HuH-7.5 (cell line): ENCODE results near the gene SLX4.

Experiments
- DNase-seq: peaks from one replicate; pipeline ENCODE4 v3.0.0; 2011; ENCODE audit warnings: low spot score

SLX4 gene

DNA sequence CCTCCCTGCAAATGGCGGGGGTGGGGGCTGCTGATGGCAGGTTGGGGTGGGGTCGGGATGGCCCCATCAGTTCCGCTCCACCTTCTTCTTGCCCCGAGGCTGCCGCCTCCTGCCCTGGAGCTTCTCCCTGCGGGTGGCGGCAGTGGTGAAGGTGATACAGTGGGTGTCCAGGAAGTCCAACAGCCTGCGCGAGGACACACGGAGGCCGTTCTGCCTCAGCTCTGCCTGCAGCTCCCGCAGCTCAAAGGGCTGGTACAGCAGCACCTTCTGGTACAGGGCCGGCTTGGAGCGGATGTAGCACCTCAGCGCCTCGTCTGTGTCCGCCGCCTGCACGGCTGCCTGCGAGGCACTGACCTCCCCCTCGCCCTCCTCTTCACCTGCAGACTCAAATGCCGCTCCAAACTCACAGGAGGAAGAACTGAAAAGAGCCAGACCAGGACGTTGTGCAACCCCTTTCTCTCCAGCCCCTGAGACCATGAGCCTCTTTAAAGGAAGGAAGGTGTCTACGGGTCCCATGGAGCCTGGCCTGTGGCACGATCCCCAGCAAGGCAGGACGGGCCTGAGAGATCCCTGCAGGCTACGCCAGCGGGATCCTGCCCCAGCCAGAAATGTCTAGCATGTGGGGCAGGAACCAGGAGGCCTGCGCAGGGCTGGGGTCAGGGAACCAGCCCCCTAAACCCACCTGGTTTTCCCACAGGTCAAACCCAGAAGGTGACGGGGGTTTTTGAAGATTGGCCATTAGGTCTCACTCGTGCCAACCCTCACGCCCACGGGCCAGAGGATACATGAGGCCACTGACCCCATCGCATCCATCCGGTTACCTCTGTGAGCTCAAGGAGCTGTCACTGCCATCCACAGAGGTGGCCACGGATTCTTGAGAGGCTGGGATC, 28.9 kb downstream of the SLX4 start:
- no peak for DNase-seq

DNA sequence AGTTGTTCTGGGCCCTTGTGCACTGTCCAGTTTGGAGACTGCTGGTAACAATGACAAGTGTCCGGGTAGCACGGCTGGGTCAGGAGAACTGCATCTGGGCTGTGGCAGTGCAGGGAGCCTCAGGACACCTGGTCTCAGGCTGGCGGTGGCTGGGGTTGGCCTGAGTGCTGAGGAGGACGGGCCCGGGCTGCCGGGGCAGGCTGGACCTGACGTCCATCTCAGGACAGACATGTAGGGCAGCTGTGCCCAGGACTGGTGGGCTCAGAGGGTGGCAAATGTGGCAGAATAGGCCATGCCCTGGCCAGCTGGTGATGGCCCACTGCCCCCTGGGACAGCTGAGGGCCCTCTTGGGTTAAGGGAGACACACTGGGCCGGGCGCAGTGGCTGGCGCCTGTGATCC, 30.0 kb downstream of the SLX4 start:
- no peak for DNase-seq

DNA sequence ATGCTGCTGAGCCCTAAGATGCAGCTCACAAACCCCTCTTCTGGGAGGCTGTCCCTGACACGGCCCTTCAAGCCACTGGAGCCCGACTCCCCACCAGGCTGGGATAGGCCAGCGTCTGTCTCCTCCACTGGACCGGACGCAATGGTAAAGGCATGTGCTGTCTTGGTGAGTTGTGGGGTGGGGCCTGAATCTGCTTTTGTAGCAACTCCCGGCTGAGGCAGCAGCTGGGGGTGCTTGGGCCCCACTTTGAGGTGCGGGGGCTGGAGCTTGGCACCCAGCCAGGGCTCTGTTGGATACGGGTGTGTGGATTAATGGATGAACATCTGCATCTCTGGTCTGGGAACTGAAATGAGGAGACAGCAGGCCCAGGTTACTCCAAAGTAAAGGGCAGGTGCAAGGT, 30.7 kb downstream of the SLX4 start:
- no peak for DNase-seq

DNA sequence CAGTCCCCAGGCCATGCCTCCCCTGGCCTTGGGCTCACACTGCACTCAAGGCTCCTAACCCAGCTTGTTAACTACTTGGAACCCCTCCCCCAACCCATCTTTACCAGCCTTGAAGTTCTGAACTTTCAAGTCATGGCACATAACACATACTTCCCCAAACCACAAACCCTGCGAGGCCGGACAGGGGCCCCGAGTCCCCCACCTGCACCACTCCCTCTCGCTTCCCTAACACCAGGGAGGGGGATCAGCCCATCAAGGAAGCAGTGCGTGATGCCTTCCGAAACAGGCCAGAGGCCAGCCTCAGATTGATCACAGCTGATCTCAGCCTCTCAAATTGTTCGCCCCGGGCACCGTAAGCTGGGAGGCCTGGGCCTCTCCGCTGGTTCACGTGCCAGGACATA, 31.2 kb downstream of the SLX4 start:
- DNase-seq, result no peak

DNA sequence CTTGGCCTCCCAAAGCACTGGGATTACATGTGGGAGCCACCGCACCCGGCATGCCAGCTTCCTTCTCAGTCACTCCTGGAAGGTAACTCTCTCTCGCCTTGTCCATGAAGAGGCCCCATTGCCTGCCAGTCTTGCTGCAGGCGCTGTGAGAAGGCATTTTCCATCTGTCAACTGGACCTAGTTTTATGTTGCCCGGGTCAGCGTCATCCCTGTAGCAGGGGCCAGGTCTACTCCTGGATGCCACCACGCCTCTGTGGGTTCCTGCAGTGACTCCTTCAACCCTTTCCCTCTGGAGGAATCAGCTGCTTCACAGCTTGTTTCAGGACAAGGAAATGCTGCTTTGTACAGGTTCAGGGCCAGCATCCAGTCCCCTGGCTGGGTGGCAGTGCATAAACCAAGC, 31.6 kb downstream of the SLX4 start:
- DNase-seq, result no peak

DNA sequence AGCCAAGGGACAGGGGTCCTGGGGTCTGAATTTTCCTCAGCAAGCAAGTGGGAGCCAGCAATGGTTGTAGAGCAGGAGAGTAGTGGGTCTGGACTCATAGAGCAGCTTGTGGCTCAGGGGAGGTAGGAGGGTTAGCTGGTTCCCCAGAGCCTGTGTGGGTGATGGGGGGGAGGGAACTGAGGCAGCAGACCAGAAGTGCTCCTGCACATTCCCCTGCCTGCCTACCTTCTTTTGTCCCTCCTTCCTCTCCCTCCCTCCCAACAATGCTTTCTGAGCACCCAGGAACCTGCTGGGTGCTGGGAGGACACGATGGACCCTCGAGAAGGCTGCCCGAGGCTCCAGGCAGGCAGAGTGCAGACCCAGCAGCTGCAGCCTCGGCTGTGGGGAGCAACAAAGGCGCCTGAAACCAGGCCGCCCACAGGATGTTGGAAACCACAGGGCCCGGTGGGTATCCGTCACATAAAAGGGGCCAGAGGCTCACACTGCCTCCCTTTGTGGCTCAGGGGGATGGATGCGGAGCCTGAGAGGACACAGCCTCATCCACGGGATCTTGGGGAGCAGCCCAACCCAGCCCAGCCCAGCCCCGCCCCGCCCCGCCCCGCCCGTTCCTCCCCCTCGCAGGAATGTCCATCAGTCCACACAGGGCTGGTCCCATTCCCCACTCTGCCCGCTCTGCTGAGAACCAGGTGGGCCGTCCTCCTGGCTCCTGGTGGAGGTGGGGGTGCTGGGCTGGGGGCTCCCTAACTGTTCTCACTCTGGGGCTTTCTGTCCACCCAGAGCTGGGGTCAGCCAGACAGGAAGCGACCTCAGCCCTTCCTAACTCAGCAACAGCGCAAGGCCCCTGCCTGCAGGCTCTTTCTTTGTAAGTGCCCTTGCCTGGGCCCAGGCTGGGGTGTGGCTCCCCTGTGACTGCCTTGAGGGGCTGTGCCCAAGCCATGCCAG, 32.5 kb downstream of the SLX4 start:
- DNase-seq, result no peak

DNA sequence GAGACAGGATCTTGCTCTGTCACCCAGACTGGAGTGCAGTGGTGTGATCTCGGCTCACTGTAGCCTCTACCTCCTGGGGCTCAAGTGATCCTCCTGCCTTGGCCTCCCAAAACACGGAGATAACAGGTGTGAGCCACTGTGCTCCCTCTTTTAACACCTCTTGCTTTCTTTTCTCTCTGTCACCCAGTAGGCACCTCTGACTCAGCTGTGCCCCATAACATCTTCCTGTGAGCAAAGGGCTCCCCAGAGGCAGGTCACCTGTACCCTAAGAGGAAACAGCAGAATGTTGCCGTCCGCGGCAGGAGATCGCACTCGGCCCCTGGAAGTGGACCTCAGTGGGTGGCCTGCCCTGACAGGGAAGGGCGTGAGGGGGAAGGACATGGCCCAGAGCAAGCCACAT, 33.3 kb downstream of the SLX4 start:
- DNase-seq, result no peak

DNA sequence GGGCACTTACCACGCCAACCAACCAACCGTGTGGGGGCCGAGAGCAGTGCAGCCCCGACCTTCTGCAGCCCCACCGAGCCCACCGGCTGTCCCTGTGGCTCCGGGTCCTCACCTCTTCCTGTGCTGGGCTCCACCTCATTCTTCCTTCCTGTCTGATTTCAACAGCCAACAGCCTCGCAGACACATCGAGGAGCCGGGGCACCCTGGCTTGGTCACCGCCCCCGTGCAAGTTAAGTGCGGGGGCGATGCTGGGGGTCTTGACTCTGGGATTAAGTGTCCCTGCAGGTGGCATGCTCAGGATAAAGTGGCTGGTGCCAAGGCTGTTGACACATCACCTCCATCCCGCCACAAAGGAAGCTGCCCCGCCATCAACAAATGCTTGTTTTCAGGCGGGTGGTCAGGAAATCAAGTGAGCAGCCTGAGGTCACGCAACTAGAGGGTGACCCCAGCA, 34.1 kb downstream of the SLX4 start, which contains the start of gene NLRC3:
Gene NLRC3, minus strand, starts transcription at position 102 of the 451 bp plus-strand sequence. CDS start 12,367 bp downstream, outside the sequence.
- DNase-seq, result no peak

DNA sequence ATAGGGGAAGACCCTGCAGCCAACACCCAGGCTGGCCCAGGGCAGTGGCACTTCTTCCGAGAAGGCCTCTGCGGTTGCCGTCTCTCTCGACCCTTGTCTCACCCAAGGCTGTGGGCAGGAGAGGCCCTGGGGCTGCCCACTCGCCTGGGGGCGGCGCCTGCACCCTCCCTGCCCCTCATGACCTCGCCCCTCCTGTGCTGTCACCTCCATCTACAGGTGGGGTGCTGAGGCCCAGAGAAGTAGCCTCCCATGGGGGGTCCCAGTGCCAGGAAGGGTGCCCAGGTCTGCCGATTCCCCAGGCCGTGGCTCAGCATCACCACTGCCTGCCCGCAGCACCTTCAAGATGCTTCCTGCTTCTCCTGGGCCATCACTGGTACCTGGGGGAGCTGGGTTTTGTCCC, 35.2 kb downstream of the SLX4 start:
- DNase-seq, result no peak

DNA sequence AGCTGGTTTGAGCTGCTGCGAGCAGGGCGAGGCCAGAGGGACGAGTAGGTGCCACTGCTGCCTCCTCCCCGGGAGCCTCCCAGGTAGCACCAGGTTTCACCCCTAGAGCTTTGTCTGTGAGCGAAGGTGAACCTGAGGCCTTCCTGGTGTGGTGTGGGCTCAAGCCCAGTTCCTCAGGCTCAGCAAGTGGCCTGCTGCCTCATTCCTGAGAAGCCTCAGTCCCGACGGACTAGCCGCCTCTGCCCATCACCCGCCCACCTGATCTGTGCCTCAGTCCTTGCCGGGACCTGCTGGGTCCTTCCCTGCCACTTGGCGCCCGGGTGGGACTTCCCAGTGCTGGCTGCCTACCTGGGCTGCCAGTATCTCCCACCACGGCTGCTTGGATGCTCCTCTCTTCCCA, 35.9 kb downstream of the SLX4 start:
- DNase-seq, result no peak

DNA sequence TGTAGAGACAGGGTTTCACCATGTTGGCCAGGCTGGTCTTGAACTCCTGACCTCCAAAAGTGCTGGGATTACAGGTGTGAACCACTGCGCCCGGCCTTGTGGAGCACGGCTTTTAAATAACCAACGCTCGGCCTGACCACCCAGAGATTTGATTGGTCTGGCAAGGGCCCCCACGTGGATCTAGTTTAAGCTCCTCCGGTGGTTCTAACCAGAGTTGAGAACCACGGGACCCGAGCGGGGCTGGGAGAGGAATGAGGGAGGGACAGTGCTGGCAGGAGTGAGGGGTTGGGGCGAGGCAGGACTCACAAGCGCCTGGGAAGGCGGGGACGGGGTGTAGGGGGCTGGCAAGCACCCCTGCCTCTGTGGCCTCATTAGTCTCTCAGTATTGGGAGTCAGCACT, 37.2 kb downstream of the SLX4 start:
- no peak for DNase-seq

DNA sequence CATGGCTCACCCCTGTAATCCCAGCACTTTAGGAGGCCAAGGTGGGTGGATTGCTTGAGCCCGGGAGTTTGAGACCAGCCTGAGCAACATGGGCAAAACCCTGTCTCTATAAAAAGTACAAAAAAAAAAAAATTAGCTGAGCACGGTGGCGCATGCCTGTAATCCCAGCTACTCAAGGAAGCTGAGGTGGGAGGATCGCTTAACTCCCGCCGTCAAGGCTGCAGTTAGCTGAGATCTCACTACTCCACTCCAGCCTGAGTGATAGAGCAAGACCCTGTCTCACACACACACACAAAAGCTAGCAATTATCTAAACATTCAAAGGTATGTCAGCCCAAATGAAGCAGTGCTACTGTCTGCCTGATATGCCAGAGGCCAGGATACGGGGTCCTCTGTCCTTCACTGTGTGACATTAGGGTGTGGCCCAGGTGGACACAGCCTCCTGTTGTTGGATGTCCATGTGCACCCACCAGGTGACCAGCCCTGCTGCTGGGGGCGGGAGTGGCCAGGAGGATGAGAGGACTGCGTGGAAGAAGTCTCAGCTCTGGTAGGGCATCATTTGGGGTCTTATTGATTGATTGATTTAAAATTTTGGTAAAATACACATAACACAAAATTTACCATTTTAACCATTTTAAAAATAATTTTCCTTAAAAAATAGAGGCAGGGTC, 38.1 kb downstream of the SLX4 start:
- no peak for DNase-seq

DNA sequence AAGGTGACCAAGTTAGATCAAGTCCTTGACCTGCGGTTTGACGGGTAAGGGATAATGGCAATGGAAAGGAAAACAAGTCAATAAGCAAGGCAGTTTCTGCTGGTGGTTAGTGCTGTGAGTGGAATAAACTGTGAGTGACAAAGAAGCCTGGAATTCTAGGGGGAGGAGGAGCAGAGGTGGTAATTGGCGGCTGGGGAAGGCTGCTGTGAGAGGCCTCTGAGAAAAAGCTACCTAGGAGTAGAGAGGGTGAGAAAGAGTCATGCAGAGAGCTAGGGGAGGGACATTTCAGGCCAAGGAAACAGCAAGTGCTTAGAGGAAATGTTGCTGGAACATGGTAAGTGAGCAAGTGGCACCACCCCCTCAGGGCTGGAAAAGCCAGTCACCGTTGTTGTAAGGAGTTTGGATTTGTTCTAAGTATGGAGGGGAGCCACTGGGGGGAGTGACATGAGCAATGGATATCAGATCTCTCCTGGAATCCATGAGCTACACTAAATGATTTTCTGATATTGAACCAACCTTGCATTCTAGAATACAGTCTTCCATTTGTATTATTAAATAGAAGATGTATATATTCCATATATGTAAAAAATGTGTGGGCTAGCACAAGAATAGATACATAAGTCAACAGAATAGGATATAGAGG, 40.9 kb downstream of the SLX4 start:
- no peak for DNase-seq

DNA sequence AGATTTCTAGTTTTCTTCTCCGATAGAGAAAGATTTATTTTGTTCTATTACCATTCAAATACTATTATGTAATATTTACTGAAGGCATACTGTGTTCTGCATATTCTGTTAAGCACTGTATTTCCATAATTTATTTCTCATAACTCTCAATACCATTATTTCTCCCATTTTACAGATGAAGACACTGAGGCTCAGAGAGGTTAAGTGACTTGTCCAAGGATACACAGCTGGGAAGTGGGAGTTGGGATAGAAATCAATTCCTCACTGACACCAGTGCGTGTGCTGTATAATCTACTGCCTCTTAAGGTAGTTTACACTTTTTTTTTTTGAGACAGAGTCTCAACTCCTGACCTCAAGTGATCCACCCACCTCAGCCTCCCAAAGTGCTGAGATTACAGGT, 41.6 kb downstream of the SLX4 start:
- DNase-seq, result no peak

DNA sequence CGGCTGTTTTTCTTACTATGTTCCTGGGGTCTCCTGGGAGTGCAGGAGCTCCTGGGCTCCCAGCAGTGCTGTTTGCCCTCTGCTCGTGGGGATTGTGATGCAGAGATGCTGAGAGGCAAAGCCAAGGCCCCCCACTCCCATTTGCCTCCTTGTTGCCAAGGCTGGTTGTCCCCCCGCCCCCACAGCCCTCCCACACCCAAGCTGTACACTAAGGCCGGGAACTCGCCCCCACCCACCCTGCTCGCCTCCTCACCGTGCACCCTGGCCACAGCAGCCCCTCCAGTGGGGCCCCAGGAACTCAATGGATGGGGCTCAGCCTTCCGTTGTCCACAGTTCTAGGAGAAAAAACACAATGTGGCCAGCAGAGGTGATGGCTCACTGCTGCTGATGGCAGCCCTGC, 44.4 kb downstream of the SLX4 start:
- no peak for DNase-seq

DNA sequence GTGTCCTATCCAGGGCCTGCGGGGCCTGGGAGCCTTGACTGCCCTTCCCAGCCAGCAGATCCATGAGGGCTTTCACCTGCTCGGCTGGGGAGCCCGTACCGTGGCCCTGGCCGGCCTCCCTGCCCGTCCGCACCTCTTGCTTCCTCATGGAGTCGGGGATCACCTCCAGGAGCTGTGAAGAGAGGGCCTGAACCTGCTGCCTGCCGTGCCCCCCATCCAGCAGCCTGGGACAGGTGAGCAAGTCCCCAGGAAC, 46.6 kb downstream of the SLX4 start:
- DNase-seq, result no peak

DNA sequence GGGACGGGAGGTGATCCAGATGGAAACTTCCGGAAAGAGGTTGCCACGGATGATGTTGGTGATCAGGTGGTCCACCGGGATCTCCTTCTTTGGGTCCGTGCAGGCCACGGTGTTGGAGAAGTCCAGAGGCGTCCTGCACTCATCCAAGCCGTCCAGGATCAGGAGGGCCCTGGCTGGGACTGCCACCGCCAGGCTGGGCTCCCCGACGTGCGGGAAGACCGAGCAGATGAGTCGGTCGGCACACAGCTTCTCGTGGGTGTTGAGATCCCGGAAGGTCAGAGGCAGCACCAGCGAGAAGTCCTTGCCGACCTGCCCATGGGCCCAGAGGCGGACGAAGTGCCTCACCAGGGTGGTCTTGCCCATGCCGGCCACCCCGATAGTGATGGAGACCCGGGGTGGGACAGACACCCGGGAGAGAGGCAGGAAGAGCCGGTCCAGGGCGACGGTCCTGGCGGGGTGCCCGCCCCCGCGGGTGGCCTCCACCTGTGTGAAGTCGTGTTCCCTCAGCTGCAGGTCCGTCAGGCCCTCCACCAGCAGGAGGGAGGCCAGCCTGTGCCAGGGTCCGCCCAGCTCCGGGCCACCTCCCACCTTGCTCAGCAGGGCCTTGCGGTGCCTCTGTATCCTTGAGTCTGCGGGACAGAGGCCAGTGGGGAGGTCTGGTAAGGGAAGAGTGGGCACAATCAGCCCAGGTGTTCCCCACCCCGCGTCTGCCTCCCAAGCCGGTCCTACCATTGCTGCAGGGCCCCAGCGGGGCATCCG, 47.1 kb downstream of the SLX4 start:
- no peak for DNase-seq

DNA sequence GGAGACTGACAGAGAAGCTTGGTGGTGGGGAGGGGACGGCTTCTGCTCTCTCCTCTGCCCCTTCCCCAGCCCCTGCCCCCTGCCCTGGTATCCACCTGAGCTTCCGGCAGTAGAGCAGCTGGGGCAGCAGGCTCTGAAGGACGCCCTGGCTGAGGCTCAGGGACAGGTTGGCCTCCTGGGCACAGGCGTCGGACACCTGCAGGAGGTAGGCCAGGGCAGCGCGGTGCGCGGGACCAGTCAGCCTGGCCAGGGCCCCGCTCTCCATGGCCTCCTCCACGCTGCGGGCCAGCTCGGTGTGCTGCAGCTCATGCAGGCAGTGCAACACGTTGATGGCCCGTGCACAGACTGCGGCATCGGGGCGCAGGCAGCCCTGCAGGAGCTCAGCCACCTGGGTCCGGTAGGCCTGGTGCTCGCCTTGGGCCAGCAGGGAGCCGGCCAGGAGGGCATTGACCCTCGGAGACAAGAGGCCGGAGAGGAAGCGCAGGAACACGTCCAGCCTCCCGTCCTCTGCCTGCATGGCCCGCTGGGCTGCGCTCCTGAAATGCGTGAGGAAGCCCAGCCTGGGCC, 48.4 kb downstream of the SLX4 start:
- DNase-seq, result no peak

DNA sequence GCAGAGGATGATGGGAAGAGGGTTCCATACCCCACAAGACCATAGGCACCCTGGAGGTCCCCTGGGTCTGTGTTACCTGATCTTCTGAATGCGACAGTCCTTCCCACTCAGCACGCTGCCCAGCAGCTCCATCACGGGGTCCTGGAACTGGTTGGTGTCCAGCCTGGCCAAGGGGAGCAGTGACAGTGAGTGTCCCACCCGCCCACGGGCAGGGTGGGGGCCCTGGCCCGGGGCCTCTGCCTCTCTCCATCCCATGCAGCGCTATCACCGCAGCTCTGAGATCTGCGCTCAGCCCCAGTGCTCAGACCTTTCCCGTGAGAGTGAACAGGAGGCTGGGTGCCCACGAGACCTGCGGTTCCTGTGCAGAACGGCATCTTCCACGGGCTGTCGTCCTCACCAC, 49.8 kb downstream of the SLX4 start:
- DNase-seq, result no peak

DNA sequence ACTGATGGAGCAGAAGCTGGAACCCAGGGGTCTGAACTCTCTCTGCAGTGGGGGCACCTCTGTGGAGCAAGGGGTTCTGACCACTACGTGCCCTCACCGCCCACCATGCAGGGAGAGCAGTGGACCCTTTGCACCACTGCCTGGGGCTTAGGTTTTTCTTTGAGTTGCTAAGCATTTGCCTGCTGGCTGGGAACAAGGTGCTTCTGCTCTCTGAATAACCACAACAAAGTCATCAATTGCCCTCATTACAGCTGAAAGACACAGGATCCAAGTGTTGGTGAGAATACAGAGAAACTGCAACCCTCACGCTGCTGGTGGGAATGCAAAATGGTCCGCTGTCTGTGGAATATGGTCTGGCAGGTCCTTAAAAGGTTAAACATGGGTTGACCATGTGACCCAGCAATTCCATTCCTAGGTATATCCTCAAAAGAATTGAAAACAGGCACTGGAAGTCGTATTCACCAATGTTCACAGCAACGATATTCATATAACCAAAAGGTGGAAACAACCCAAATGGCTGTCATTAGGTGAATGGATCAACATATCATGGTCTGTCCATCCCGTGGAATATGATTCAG, 57.0 kb downstream of the SLX4 start:
- DNase-seq, result no peak
